ENCODE data around the gene PRR3. TPM values are rescaled to one million over a fixed set of nuclear protein-coding genes. Genes with fewer than 3 reads are reported as not detected.
A peak's percentile ranks its signal among the peaks of the same experiment; 100 is the strongest.

PRR3 gene
- total RNA-seq, 2 donors from 2014 or later = 4.2 to 4.7 TPM

DNA sequence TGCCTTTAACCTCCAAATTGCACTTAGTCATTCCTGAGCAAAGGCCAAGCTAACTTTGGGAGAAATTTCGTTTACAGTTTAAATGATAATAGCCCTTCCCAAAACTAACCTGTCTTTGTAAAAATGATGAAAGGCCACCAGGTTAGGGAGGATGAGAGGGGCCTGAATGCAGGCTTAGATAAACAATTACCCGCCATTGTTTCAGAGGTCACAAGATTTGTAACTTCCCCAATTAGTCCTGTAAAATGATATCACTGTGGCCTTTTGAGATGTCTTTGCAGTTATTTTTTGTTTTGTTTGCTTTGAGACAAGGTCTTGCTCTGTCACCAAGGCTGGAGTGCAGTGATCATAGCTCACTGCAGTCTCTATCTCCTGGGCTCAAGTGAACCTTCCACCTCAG is 27.1 kb upstream of the PRR3 start:
- ATAC-seq = no peak
- intact Hi-C loops (cut with DNase I, micrococcal nuclease) = loop anchor here in 1 of 2 donors (5.0 kb wide), 1 partner anchor 48 kb away; no protein-coding TSS in a partner anchor

DNA sequence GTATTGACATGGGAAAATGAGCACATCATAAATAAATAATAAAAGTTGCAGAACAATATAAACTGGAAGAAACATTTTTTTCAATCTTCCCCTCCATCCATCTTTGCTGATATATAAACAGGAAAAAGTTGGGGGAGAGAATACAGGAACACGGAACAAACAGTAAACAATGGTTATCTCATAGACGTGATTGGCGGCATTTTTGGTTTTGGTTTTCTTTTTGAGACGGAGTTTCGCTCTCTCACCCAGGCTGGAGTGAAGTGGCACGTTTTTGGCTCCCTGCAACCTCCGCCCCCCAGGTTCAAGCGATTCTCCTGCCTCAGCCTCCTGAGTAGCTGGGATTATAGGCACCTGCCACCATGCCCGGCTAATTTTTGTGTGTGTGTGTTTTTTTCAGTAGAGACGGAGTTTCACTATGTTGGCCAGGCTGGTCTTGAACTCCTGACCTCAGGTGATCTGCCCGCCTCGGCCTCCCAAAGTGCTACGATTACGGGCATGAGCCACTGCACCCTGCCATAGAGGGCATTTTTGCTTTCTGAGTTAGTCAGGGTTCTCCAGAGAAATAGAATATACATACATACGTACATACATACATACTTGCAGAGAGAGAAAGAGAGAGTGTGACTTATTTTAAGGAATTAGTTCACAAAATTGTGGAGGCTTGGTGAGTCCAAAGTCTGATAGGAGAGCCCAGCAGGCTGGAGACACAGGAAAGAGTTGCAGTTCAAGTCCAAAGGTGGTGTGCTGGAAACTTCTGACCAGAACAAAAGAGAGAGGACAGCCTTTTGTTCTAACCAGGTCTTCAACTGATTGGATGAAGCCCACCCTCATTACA is 23.4 kb upstream of the PRR3 start:
- intact Hi-C loops (cut with DNase I, micrococcal nuclease) = loop anchor here in 1 of 2 donors (5.0 kb wide), 1 partner anchor 51 kb away; no protein-coding TSS in a partner anchor
- peak; percentile 77 for ATAC-seq
- DNase-seq = no peak

More for the DNA sequence above, 27.1 kb upstream of the PRR3 start:
- no peak for DNase-seq

DNA sequence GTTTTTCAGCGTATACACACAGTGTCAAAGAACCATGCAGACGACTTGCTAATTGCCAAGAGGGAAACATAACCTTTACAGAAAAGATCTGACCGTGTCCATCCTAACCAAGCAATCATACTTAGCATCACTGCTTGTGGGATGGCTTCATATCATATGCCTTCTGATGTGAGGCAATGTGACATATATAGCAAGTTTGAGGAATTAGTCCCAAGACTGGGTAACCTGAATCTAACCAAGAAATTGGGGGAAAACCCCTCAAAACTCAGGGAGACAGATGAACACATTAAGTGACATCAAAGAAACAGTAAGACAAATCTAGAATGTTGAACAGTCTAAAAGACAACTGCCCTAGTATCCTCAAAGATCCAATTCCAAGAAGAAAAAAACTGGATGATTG is 19.2 kb upstream of the PRR3 start:
- DNase-seq = no peak

DNA sequence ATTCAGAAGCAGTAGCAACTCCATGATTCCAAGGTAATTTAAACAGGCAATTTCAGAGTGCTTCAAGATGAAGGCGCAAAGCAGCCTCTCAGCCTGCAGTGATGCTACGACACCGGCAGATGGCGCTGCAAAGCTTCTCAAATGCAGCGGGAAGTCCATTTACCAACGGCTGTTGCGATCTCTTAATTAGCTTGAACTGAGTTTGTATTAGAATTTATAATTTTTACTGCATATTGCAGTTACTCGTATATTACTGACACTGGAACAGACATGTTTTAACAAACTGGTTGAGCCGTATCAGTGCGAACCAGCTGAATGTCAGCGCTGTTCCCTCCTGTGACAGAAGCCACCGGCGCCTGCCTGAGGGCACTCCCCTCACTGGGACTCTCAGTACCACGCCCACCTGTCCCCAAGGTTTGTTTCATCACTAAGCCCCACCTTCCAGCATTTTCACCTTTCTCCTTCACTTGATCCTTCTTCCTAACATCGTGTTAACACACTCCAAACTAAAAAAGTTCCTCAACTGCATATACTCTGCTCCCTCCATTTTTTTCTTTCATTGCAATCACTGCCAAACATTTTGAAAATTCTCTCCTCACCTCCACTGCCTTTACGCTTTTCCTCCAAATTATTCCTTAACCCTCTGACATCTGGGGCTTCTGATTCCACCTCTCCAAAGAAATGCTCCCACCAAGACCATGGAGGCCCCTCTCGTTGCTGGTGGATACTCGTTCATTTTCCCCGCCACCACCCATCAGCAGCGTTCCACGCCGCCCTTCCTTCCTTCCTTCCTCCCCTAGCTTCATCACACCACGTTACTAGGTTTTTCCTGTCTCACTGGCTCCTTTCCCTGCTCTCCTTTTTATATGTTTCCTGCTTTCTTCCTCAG is 15.3 kb upstream of the PRR3 start:
- DNase-seq (peak; percentile 67 to 73), ATAC-seq (peak; percentile 88)
- intact Hi-C loops (cut with DNase I, micrococcal nuclease) = loop anchor here in 1 of 2 donors (10.0 kb wide), 1 partner anchor 57 kb away; the partner anchor contains the start of gene HLA-E

More for the DNA sequence above, 19.2 kb upstream of the PRR3 start:
- no peak for ATAC-seq
- intact Hi-C loops (cut with DNase I, micrococcal nuclease) = no loop called here

DNA sequence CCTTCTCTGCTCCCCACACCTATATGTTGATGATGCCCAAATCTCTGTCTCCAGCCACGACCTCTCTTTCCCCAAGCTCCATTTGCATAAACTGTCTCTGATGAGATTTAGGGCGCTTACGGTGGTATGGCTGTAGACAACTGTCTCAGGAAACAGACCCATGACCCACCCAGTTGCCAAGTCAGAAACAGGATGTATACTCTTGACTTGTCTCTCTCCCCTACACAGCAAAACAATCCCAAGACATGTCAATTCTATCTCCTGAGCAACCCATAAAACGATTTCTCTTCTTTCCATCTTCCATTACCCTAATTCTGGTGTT is 14.7 kb upstream of the PRR3 start:
- DNase-seq (no peak), ATAC-seq (no peak)
- intact Hi-C loops (cut with DNase I, micrococcal nuclease) = loop anchor here in 1 of 2 donors (10.0 kb wide), 1 partner anchor 58 kb away; the partner anchor contains the start of gene HLA-E

DNA sequence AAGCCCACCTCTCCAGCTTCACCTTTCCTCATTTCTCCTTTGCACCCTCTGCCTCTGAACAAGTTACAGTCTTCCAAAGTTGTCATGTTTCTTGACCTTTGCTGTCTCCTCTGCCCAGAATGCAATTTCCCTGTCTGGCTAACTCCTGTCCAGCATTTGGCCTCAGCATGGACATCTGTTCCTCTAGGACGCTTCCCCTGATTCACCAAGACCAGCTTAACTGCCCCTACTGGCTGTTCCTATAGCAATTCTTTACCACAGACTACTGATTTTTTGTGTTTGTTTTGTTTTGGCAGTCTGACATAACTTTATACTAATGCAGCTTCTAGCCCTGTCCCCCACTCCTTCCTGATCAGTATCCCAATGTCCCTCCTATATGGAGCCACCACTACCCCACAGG is 14.2 kb upstream of the PRR3 start:
- intact Hi-C loops (cut with DNase I, micrococcal nuclease) = loop anchor here in 1 of 2 donors (10.0 kb wide), 1 partner anchor 58 kb away; the partner anchor contains the start of gene HLA-E
- ATAC-seq (no peak), DNase-seq (no peak)

DNA sequence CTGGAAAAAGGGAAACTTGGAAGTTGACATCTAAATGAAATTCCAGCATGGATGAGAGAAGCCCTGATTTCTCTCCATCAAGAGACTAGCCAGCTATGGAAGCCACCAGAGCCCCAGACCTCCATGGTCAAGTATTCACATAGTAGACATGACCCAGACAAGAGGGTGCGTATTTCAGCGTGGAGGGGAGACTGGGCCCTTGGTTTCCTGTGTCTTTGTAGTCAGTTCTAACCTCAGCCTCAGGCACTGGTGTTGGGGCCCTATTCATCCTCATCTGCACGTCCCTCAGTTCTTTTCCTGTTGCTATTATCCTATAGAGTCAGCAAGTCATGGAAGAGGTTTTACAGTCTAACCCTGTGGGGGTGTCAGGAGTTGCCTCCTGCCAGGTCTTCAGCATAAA is 13.3 kb upstream of the PRR3 start:
- intact Hi-C loops (cut with DNase I, micrococcal nuclease) = loop anchor here in 1 of 2 donors (10.0 kb wide), 1 partner anchor 59 kb away; the partner anchor contains the start of gene HLA-E
- DNase-seq (no peak), ATAC-seq (no peak)

DNA sequence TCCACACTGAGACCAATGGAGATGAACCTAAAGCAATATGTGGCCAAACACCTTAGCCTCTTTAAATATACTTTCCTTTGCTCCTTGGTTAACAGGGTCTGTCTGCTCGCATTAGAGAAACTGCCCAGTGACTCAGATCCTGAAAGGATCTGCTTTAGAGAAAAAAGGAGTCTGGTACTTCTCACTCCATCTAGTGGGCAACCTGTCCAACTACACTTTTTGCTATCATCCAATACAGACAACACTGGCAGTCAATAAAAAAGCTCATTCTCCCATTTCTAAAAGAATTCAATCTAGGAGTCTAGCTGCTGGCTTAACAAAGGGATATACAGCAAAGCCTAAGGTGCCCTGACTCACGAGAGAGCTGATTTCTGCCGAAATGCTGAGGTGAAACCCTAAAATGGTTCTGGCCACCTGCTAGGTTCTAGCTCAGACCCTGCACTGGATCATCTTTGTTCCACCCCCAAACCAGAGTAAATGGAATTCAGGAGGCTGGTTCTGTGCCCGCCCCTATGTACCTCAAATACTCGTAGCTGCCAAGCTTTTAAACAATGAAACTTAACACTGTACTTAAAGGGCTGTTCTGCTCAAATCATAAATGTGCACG is 12.3 kb upstream of the PRR3 start:
- intact Hi-C loops (cut with DNase I, micrococcal nuclease) = loop anchor here in 1 of 2 donors (10.0 kb wide), 1 partner anchor 60 kb away; the partner anchor contains the start of gene HLA-E
- DNase-seq = no peak
- peak; percentile 64 for ATAC-seq

DNA sequence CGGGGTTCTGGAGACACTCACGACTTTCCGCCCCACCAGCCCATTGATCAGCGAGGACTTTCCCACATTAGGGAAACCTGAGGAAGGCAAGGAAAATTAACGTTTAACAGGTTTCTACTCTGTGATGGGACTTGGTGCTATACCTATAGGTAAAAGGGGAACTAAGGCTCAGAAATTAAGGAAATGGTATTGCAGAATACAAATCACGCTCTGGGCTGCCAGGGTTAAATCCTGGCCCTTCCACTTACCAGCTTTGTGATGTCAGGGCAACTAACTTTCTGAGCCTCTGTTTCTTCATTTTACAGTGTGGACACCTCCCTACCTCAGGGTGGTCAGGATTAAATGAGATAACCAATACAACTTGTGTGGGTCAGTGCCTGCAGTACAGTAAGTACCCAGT is 9.6 kb upstream of the PRR3 start:
- ATAC-seq (no peak), DNase-seq (no peak)
- intact Hi-C loops (cut with DNase I, micrococcal nuclease) = loop anchor here in 1 of 2 donors (10.0 kb wide), 1 partner anchor 63 kb away; the partner anchor contains the start of gene HLA-E

DNA sequence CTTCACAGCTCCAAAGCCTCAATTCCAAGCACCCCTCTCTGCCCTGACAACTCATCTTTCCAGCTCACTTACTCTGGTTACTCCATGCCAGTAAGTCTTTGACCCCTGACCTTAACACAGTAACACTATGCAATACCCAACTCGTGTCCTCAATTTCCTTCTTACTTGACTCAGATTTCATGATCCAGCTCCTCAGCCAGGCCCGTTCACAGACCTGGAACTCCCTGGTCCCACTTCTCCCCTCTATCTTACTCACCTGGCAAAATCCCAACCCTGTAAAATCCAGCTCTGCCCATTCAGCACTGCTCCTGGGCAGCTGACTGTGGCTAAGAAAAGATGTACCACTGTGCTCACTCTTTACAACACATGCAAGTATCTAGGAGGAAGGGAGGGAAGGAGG is 8.7 kb upstream of the PRR3 start:
- DNase-seq (no peak), ATAC-seq (no peak)
- intact Hi-C loops (cut with DNase I, micrococcal nuclease) = loop anchor here in 1 of 2 donors (10.0 kb wide), 1 partner anchor 64 kb away; the partner anchor contains the start of gene HLA-E

DNA sequence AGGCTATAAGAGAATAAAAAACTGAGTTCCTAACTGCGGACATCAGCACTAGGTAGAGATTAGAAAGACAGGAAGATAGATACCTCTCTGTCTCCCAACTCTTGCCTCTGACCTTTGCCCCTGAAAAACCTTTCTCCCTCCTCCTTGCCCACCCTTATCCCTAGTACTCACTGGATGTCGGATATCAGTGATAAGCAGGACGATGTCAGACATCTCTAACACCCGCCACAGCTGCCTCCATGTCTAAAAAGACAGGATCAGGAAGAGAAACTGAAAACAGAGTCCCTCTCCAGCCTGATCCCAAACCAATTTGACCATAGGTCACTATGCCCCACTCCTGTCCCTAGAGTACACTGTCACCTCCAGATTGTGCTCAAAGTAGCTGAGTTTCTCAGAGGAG is 2.7 kb upstream of the PRR3 start:
- no peak for DNase-seq

DNA sequence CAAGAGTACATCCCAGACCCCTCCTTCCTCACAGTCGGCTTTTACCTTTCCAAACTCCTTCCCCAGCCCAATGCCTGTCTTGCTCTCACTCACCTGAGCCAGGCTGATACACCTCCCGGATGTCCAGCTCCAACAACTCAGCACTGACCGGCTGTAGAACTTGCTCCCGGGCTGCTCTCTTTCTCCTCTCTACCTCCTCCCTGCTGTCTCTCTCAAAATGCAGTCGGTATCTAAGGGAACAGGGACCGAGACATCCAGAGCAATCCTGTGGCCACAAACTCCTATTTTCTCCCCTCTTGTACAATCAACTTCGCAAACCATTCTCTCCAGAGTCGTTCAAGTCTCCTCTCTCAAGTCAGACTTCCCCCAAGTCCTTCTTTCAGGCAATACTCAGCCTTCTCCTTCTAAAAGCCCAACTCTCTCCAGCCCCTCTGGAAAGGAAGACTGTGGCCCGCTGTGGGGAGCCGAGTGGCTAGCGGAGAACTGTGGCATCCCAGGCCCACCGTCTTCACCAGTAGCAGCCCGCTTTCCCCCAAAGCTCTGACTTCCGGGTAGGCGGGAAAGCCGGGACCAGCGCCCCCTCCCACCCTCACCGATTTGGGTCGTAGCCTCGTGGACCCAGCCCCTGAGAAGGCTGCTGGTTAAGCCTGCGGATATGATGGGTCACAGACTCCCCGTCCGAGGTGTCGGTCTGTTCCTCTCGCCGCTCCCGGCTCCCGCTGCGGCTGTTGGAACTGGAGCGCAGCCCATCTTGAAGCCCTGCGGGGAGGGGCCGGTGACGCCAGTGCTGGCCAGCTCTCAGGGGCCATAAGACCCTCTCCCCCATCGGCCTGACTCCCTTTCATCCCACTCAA is 1.9 kb upstream of the PRR3 start:
- intact Hi-C loops (cut with DNase I, micrococcal nuclease) = no loop called here
- ATAC-seq = peak; percentile 8
- DNase-seq = peak in 1 of 2 donors; percentile 65

More for the DNA sequence above, 2.7 kb upstream of the PRR3 start:
- intact Hi-C loops (cut with DNase I, micrococcal nuclease) = no loop called here
- ATAC-seq = no peak

DNA sequence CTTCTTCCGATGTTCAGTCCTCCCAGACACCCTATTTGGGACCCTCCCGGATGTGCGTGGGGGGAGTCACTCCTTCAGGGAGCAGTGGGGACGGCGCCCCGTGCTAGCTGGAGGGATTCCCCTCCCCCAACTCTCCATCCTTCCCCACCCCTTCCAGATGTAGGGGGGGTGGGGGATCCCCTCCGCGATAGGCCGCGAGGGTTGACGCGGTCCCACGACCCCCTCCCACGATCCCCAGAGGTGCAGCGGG is 1.4 kb upstream of the PRR3 start:
- no peak for DNase-seq
- ATAC-seq = no peak
- intact Hi-C loops (cut with DNase I, micrococcal nuclease) = no loop called here

DNA sequence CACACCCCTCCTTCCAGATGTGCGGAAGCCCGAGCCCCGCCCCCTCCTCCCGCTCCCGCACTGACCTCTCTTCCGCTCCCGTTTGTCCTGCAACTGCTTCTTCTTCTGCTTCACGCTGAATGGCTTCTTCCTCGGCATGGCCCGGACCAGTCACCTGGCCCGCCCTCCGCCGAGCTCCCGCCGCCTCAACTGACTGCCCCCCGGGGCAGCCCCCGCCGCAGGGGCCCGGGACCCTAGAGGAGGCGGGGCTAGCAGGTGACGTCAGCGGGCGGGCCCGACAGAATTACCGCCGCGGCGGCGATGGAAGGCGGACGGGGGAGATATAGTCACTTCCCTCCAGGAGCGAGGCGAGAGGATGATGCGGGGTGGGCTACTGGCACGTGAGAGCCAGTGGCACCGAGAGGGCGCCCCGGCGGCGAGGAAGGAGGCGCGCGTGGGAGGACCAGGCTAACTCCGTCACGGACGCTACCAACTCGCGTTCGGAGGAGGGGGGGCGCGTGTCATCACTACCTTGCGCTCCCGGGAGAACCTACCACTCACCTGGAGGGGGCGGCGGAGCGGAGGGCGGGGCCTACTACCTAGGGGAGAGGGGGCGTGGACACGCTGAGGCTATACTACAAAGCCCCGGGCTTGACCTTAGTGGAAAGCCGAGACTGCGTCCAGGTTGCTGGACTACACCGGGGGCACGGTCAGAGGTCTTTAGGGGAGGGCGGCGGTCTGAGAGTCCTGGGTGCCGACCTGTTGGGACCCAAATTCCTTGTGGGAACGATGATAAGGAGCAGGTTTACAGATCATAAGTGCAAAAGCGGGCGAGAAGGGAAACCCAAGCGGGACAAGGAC is 809 bp upstream of the PRR3 start, which contains the start of gene GNL1:
Gene GNL1 (minus strand): TSS at position 424 of the 840 bp plus-strand sequence. CDS start 286 bp downstream, at position 138.
- DNase-seq (peak; percentile 97 to 99), ATAC-seq (peak; percentile 93)
- intact Hi-C loops (cut with DNase I, micrococcal nuclease) = no loop called here

DNA sequence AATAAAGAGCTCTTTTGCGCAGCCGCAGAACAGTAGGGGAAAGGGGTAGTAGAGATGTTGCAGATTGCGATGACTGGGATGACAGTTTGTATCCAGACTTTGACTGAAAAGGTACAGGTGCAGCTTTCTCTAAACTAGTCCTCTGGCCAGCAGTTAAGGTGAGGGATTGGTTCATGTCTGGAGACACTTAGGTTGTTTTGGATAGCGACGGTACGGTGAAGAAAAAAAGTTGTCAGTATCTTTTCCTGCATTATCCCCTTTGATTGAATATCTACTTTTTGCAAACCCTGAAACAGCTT is 537 bp downstream of the PRR3 start:
- ATAC-seq (no peak), DNase-seq (no peak)
- intact Hi-C loops (cut with DNase I, micrococcal nuclease) = no loop called here

DNA sequence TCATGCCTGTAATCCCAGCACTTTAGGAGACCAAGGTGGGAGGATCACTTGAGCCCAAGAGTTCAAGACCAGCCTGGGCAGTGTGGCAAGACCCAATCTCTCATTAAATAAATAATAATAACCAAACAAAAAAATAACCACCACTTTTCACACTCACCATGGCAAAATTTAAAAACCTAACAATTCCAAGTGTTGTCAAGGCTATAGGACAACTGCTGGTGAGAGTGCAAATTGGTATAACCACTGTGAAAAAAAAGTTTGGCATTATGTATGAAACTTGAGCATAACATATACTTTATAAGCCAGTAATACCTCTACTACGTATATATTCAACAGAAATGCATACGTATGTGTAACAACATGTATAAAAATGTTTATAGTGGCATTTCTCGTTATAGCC is 3.8 kb downstream of the PRR3 start:
- no peak for ATAC-seq
- intact Hi-C loops (cut with DNase I, micrococcal nuclease) = no loop called here
- no peak for DNase-seq

All from left colon (tissue), 2 donors.